Measurements from ENCODE around the gene MMP2.

MMP2 gene

GRCh38 chr16:55495616-55496289 lies 16.8 kb downstream of the MMP2 start:
- DNase-seq = no peak

- no peak for DNase-seq
Observed at GRCh38 chr16:55496509-55497145, 17.6 kb downstream of the MMP2 start.

- DNase-seq = no peak
Observed at GRCh38 chr16:55497558-55497957, 18.6 kb downstream of the MMP2 start.

GRCh38 chr16:55498101-55498500 lies 19.1 kb downstream of the MMP2 start:
- DNase-seq = no peak

GRCh38 chr16:55499281-55499680 lies 20.3 kb downstream of the MMP2 start:
- DNase-seq = no peak

- peak; percentile 81 for DNase-seq
Observed at GRCh38 chr16:55499951-55500529, 21.0 kb downstream of the MMP2 start.

- peak; percentile 63 for DNase-seq
Observed at GRCh38 chr16:55500530-55501011, 21.6 kb downstream of the MMP2 start.

GRCh38 chr16:55501549-55502322 lies 22.7 kb downstream of the MMP2 start:
- DNase-seq = no peak

GRCh38 chr16:55502801-55503366 lies 23.9 kb downstream of the MMP2 start:
- no peak for DNase-seq

- DNase-seq = no peak
Observed at GRCh38 chr16:55503726-55504550, 24.9 kb downstream of the MMP2 start.

GRCh38 chr16:55505333-55506015 lies 26.5 kb downstream of the MMP2 start:
- DNase-seq = no peak

- no peak for DNase-seq
Observed at GRCh38 chr16:55506083-55506482, 27.1 kb downstream of the MMP2 start.

GRCh38 chr16:55506708-55507107 lies 27.7 kb downstream of the MMP2 start:
- DNase-seq = no peak

GRCh38 chr16:55508271-55508921 lies 29.4 kb downstream of the MMP2 start:
- peak; percentile 66 for DNase-seq

- peak; percentile 77 for DNase-seq
Observed at GRCh38 chr16:55508941-55509931, 30.2 kb downstream of the MMP2 start, which contains the start of gene LPCAT2. LPCAT2 (plus strand) TSS chr16:55509072; CDS start chr16:55509182, 110 bp downstream.

- peak; percentile 76 for DNase-seq
Observed at GRCh38 chr16:55510185-55510805, 31.3 kb downstream of the MMP2 start.

GRCh38 chr16:55512941-55513340 lies 33.9 kb downstream of the MMP2 start:
- no peak for DNase-seq

- DNase-seq = no peak
Observed at GRCh38 chr16:55513616-55514015, 34.6 kb downstream of the MMP2 start.

- DNase-seq = peak; percentile 65
Observed at GRCh38 chr16:55515111-55515510, 36.1 kb downstream of the MMP2 start.
